ENCODE data around the gene FAM177A1. TPM values are rescaled to one million over a fixed set of nuclear protein-coding genes. Genes with fewer than 3 reads are reported as not detected.

The FAM177A1 gene
- total RNA-seq, 1 donor from 2014 or later: 58.2 TPM

DNA sequence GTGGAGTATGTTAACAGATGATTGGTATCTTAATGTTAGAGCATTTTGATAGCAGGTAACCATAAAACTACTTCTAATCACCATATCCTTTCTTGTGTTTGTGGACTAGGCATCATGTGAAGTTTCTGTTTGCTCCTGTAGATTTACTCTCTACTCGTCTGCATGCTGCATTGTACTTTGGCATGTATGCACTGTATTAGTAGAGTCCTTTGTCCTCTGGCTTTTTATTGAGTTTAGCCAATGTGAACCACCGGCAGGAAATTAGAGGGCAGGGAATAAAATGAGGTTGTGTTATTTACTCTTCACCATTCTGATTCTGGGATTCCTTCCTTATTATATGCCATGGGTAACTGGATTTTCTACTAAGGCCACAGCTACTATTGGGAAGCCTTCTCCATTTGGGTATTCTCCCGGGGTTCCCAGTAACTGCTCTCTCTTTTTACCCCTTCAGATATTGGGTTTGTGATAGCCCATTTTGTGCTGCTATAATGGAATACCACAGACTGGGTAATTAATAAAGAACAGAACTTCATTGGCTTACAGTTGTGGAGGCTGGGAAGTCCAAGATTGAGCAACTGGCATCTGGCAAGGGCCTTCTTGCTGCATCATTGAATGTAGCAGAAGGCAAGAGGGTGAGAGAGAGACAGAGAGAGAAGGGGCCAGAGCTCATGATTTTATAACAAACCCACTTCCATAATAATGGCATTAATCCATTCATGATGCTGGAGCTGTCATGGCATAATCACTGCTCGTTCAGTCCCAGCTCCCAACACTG lies 22.4 kb downstream of the FAM177A1 start:
- Mint-ChIP-seq H3K36me3 (peaks cover 39% of the 10 kb centered on the region), H3K9me3 (peaks cover 4% of the 10 kb centered on the region), H3K4me3 (no peak overlapping the region), H3K27me3 (ENCODE audit: insufficient read depth, low read depth) (no peaks in the 10 kb centered on the region), H3K27ac (no peak overlapping the region), H3K4me1 (no peaks in the 10 kb centered on the region)
- no peak overlapping the region for H3K4me3 ChIP-seq
- no peaks in the 10 kb centered on the region for H3K36me3 ChIP-seq
- TF ChIP-seq EZH2phosphoT487 (IDR thresholded peaks at IDR 0.05) (no peak), EZH2 (IDR thresholded peaks at IDR 0.05) (no peak)
- TF ChIP-seq, protein P1, sequence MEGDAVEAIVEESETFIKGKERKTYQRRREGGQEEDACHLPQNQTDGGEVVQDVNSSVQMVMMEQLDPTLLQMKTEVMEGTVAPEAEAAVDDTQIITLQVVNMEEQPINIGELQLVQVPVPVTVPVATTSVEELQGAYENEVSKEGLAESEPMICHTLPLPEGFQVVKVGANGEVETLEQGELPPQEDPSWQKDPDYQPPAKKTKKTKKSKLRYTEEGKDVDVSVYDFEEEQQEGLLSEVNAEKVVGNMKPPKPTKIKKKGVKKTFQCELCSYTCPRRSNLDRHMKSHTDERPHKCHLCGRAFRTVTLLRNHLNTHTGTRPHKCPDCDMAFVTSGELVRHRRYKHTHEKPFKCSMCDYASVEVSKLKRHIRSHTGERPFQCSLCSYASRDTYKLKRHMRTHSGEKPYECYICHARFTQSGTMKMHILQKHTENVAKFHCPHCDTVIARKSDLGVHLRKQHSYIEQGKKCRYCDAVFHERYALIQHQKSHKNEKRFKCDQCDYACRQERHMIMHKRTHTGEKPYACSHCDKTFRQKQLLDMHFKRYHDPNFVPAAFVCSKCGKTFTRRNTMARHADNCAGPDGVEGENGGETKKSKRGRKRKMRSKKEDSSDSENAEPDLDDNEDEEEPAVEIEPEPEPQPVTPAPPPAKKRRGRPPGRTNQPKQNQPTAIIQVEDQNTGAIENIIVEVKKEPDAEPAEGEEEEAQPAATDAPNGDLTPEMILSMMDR (IDR thresholded peaks at IDR 0.05): no peak
- H3K27ac ChIP-seq: no peak overlapping the region
- no peaks in the 10 kb centered on the region for H3K79me2 ChIP-seq (ENCODE audit: low read depth)
- H3K4me2 ChIP-seq: no peak overlapping the region
- H2AFZ ChIP-seq (replicated peaks): no peak overlapping the region
- H3K27me3 ChIP-seq: no peaks in the 10 kb centered on the region
- no peaks in the 10 kb centered on the region for H3K4me1 ChIP-seq
- H4K20me1 ChIP-seq (ENCODE audit: low read depth): no peaks in the 10 kb centered on the region
- H3K9me3 ChIP-seq (ENCODE audit: low read depth): no peaks in the 10 kb centered on the region
- no peak overlapping the region for H3K9ac ChIP-seq
- no peak for DNase-seq (ENCODE audit: low spot score)
- H3F3A ChIP-seq (ENCODE audit: low read depth): no peaks in the 10 kb centered on the region

GRCh38 chr14:35072226-35072625 lies 26.2 kb downstream of the FAM177A1 start:
- Histone ChIP-seq H4K20me1 (ENCODE audit: low read depth) (no peaks in the 10 kb centered on the region), H3F3A (ENCODE audit: low read depth) (no peaks in the 10 kb centered on the region), H3K27me3 (no peaks in the 10 kb centered on the region), H3K36me3 (no peaks in the 10 kb centered on the region), H3K4me3 (no peak overlapping the region), H3K4me2 (no peak overlapping the region), H3K79me2 (ENCODE audit: low read depth) (no peaks in the 10 kb centered on the region), H3K27ac (no peak overlapping the region), H3K4me1 (no peaks in the 10 kb centered on the region), H2AFZ (replicated peaks) (no peak overlapping the region), H3K9ac (no peak overlapping the region), H3K9me3 (ENCODE audit: low read depth) (no peaks in the 10 kb centered on the region)
- no peak for DNase-seq (ENCODE audit: low spot score)
- H3K36me3 Mint-ChIP-seq: peaks cover 39% of the 10 kb centered on the region
- H3K4me1 Mint-ChIP-seq: no peaks in the 10 kb centered on the region
- no peak overlapping the region for H3K4me3 Mint-ChIP-seq
- peaks cover 2% of the 10 kb centered on the region for H3K9me3 Mint-ChIP-seq
- H3K27me3 Mint-ChIP-seq (ENCODE audit: insufficient read depth, low read depth): no peaks in the 10 kb centered on the region
- TF ChIP-seq EZH2phosphoT487 (IDR thresholded peaks at IDR 0.05) (no peak), EZH2 (IDR thresholded peaks at IDR 0.05) (no peak)
- TF ChIP-seq, protein P1 (IDR thresholded peaks at IDR 0.05): no peak
- no peak overlapping the region for H3K27ac Mint-ChIP-seq

DNA sequence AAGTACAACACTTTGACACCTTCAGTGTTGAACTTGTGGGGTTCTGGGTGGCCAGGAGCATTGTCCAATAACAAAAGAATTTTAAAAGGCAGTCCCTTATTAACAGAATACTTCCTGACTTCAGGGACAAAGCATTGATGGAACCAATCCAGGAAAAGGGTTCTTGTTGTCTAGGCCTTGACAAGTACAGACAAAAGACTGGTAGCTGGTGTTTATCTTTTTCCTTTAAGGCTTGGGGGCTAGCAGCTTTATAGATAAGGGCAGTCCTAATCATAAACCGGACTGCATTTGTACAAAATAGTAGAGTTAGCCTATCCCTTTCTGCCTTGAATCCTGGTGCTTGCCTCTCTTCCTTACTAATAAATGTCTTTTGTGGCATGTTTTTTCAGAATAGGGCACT lies 27.4 kb downstream of the FAM177A1 start:
- Histone ChIP-seq H3K27ac (no peak overlapping the region), H3K27me3 (no peaks in the 10 kb centered on the region), H3K9ac (no peak overlapping the region), H2AFZ (replicated peaks) (no peak overlapping the region), H3K4me3 (no peak overlapping the region), H3F3A (ENCODE audit: low read depth) (no peaks in the 10 kb centered on the region), H4K20me1 (ENCODE audit: low read depth) (no peaks in the 10 kb centered on the region), H3K9me3 (ENCODE audit: low read depth) (no peaks in the 10 kb centered on the region), H3K4me2 (no peak overlapping the region), H3K79me2 (ENCODE audit: low read depth) (no peaks in the 10 kb centered on the region), H3K36me3 (no peaks in the 10 kb centered on the region), H3K4me1 (no peaks in the 10 kb centered on the region)
- no peaks in the 10 kb centered on the region for H3K4me1 Mint-ChIP-seq
- no peak for DNase-seq (ENCODE audit: low spot score)
- no peak overlapping the region for H3K4me3 Mint-ChIP-seq
- TF ChIP-seq, protein P1 (IDR thresholded peaks at IDR 0.05): no peak
- no peak for TF ChIP-seq EZH2 (IDR thresholded peaks at IDR 0.05)
- no peak for TF ChIP-seq EZH2phosphoT487 (IDR thresholded peaks at IDR 0.05)
- peaks cover 2% of the 10 kb centered on the region for H3K9me3 Mint-ChIP-seq
- H3K27ac Mint-ChIP-seq: no peak overlapping the region
- H3K27me3 Mint-ChIP-seq (ENCODE audit: insufficient read depth, low read depth): no peaks in the 10 kb centered on the region
- H3K36me3 Mint-ChIP-seq: peaks cover 29% of the 10 kb centered on the region
